ENCODE data around the gene PBRM1. TPM values are rescaled to one million over a fixed set of nuclear protein-coding genes. Genes with fewer than 3 reads are reported as not detected.
"Not testable (repeated sequence)": the region's sequence is repeated elsewhere in the genome, so short reads cannot be mapped to it uniquely, and the experiment has no call there.

PBRM1 gene
- total RNA-seq, 2 donors from 2014 or later = 53.0 to 57.0 TPM

- DNase-seq (no peak), ATAC-seq (no peak)
- intact Hi-C loops (cut with DNase I, micrococcal nuclease) = no loop called here
Measured at GRCh38 chr3:52679199-52679538, 6.5 kb downstream of the PBRM1 start.

- DNase-seq (no peak), ATAC-seq (no peak)
- intact Hi-C loops (cut with DNase I, micrococcal nuclease) = no loop called here
Measured at GRCh38 chr3:52678265-52679198, 7.2 kb downstream of the PBRM1 start.

GRCh38 chr3:52676201-52676600 is 9.5 kb downstream of the PBRM1 start:
- DNase-seq; ATAC-seq; intact Hi-C loops (cut with DNase I, micrococcal nuclease): not testable (repeated sequence)

- DNase-seq (no peak), ATAC-seq (no peak)
- intact Hi-C loops (cut with DNase I, micrococcal nuclease) = no loop called here
Measured at GRCh38 chr3:52671676-52672075, 14.0 kb downstream of the PBRM1 start.

- intact Hi-C loops (cut with DNase I, micrococcal nuclease) = no loop called here
- ATAC-seq (no peak), DNase-seq (no peak)
Measured at GRCh38 chr3:52670621-52671521, 14.8 kb downstream of the PBRM1 start.

GRCh38 chr3:52663098-52663497 is 22.6 kb downstream of the PBRM1 start:
- no peak for DNase-seq
- no peak for ATAC-seq
- intact Hi-C loops (cut with DNase I, micrococcal nuclease) = no loop called here

GRCh38 chr3:52660046-52660445 is 25.7 kb downstream of the PBRM1 start:
- DNase-seq (no peak), ATAC-seq (no peak)
- intact Hi-C loops (cut with DNase I, micrococcal nuclease) = no loop called here

GRCh38 chr3:52655895-52656294 is 29.8 kb downstream of the PBRM1 start:
- no peak for ATAC-seq
- DNase-seq = no peak
- intact Hi-C loops (cut with DNase I, micrococcal nuclease) = no loop called here

- intact Hi-C loops (cut with DNase I, micrococcal nuclease) = no loop called here
- DNase-seq = no peak
- ATAC-seq = no peak
Measured at GRCh38 chr3:52651592-52651991, 34.1 kb downstream of the PBRM1 start.

- ATAC-seq = no peak
- intact Hi-C loops (cut with DNase I, micrococcal nuclease) = no loop called here
- no peak for DNase-seq
Measured at GRCh38 chr3:52650439-52650838, 35.3 kb downstream of the PBRM1 start.

- intact Hi-C loops (cut with DNase I, micrococcal nuclease) = no loop called here
- no peak for ATAC-seq
- DNase-seq = no peak
Measured at GRCh38 chr3:52649461-52650210, 36.1 kb downstream of the PBRM1 start.

- ATAC-seq = no peak
- DNase-seq = no peak
- intact Hi-C loops (cut with DNase I, micrococcal nuclease) = no loop called here
Measured at GRCh38 chr3:52645549-52645948, 40.2 kb downstream of the PBRM1 start.

- no peak for DNase-seq
- ATAC-seq = peak; percentile 84
- intact Hi-C loops (cut with DNase I, micrococcal nuclease) = no loop called here
Measured at GRCh38 chr3:52636673-52637072, 49.0 kb downstream of the PBRM1 start.

- DNase-seq = no peak
- ATAC-seq = no peak
- intact Hi-C loops (cut with DNase I, micrococcal nuclease) = no loop called here
Measured at GRCh38 chr3:52633786-52634185, 51.9 kb downstream of the PBRM1 start.

GRCh38 chr3:52625041-52625440 is 60.7 kb downstream of the PBRM1 start:
- no peak for DNase-seq
- intact Hi-C loops (cut with DNase I, micrococcal nuclease) = no loop called here
- ATAC-seq = no peak

- intact Hi-C loops (cut with DNase I, micrococcal nuclease) = no loop called here
Measured at GRCh38 chr3:52623234-52623792, 62.4 kb downstream of the PBRM1 start.

GRCh38 chr3:52620580-52620979 is 65.1 kb downstream of the PBRM1 start:
- intact Hi-C loops (cut with DNase I, micrococcal nuclease) = no loop called here
- DNase-seq (no peak), ATAC-seq (no peak)

More at GRCh38 chr3:52623234-52623792, 62.4 kb downstream of the PBRM1 start:
- no peak for ATAC-seq
- no peak for DNase-seq

GRCh38 chr3:52615166-52615565 is 70.5 kb downstream of the PBRM1 start:
- ATAC-seq (no peak), DNase-seq (no peak)
- intact Hi-C loops (cut with DNase I, micrococcal nuclease) = no loop called here

- intact Hi-C loops (cut with DNase I, micrococcal nuclease) = no loop called here
- ATAC-seq = no peak
Measured at GRCh38 chr3:52614689-52615088, 71.0 kb downstream of the PBRM1 start.

More at GRCh38 chr3:52614689-52615088, 71.0 kb downstream of the PBRM1 start:
- no peak for DNase-seq

Data from left colon (tissue), 2 donors.